CD14-positive monocyte (primary cell): ENCODE data around the gene ANO4. TPM values are rescaled to one million over a fixed set of nuclear protein-coding genes. Genes with fewer than 3 reads are reported as not detected.

Experiments used
- DNase-seq, 3 donors: peaks; one replicate each; pipeline ENCODE4 v3.0.0-alpha.2; 2011 to 2022
- H2AFZ ChIP-seq: 2 replicates; pipeline ENCODE4 v1.6.0; 2012; ENCODE audit warnings: mild to moderate bottlenecking, low read depth, low read length, inconsistent platforms; ENCODE audit not compliant: insufficient read depth, poor library complexity, severe bottlenecking
- H3K27ac ChIP-seq, 2 donors: 1 replicate in 1 of 2; 2 replicates in 1 of 2; pipeline ENCODE4 v1.5.1; 2012 to 2013; ENCODE audit warnings: low read length in 2 of 2, control low read depth in 1 of 2, inconsistent platforms in 1 of 2, low read depth in 1 of 2, mild to moderate bottlenecking in 1 of 2
- H3K27me3 ChIP-seq, 2 donors: one replicate each; pipeline versions ENCODE4 v1.6.0 to v1.6.1; 2011 to 2013; ENCODE audit warnings: low read length in 2 of 2; ENCODE audit not compliant: control insufficient read depth in 2 of 2, insufficient read depth in 2 of 2
- H3K36me3 ChIP-seq, 2 donors: replicated peaks in 1 of 2; 1 replicate in 1 of 2; 2 replicates in 1 of 2; pipeline versions ENCODE4 v1.5.1 to v1.6.1; 2012 to 2013; ENCODE audit warnings: low read length in 2 of 2, control low read depth in 1 of 2, inconsistent platforms in 1 of 2, mild to moderate bottlenecking in 1 of 2; ENCODE audit not compliant: insufficient read depth in 2 of 2, control insufficient read depth in 1 of 2
- H3K4me1 ChIP-seq, 2 donors: 1 replicate in 1 of 2; 2 replicates in 1 of 2; pipeline versions ENCODE4 v1.5.1 to v1.6.1; 2012 to 2013; ENCODE audit warnings: low read length in 2 of 2, control low read depth in 1 of 2, inconsistent platforms in 1 of 2, mild to moderate bottlenecking in 1 of 2, moderate library complexity in 1 of 2; ENCODE audit not compliant: insufficient read depth in 2 of 2, control insufficient read depth in 1 of 2
- H3K4me2 ChIP-seq: replicated peaks from 2 replicates; pipeline ENCODE3; 2012; ENCODE audit warnings: low read length, moderate library complexity, mild to moderate bottlenecking; ENCODE audit not compliant: poor library complexity, severe bottlenecking; ENCODE audit errors: extremely low read depth
- H3K4me3 ChIP-seq, 3 experiments: fragments of 200-600 bp in 1 of 3; sonication (generic) in 1 of 3; replicated peaks in 1 of 3; 1 replicate in 2 of 3; 2 replicates in 1 of 3; pipeline ENCODE4 v1.5.1; 2011 to 2013; ENCODE audit warnings: low read length in 3 of 3, mild to moderate bottlenecking in 3 of 3, control low read depth in 2 of 3, low read depth in 2 of 3, inconsistent platforms in 1 of 3, moderate library complexity in 1 of 3
- H3K79me2 ChIP-seq: 2 replicates; pipeline ENCODE4 v1.6.0; 2012; ENCODE audit warnings: mild to moderate bottlenecking, control low read depth, inconsistent platforms, low read length, moderate library complexity; ENCODE audit not compliant: insufficient read depth
- H3K9ac ChIP-seq: 2 replicates; pipeline ENCODE4 v1.6.0; 2017; ENCODE audit warnings: low read length, mild to moderate bottlenecking; ENCODE audit not compliant: insufficient read depth, poor library complexity, severe bottlenecking
- H3K9me3 ChIP-seq, 2 donors: replicated peaks in 1 of 2; 1 replicate in 1 of 2; 2 replicates in 1 of 2; pipeline versions ENCODE4 v1.5.1 to v1.6.1; 2012 to 2013; ENCODE audit warnings: low read length in 2 of 2, control low read depth in 1 of 2; ENCODE audit not compliant: control insufficient read depth in 1 of 2, insufficient read depth in 1 of 2
- H4K20me1 ChIP-seq: 2 replicates; pipeline ENCODE4 v1.6.0; 2012; ENCODE audit warnings: mild to moderate bottlenecking, low read length, control low read depth, moderate library complexity; ENCODE audit not compliant: insufficient read depth
- H3K27ac Mint-ChIP-seq, 7 donors: one replicate each; pipeline ENCODE4 v1.8.0; 2020; ENCODE audit warnings: mild to moderate bottlenecking in 7 of 7, mixed read lengths in 7 of 7, moderate library complexity in 6 of 7, inconsistent platforms in 2 of 7
- H3K27me3 Mint-ChIP-seq, 3 donors: one replicate each; pipeline ENCODE4 v1.8.0; 2021 to 2022; ENCODE audit warnings: low read depth in 3 of 3, mild to moderate bottlenecking in 3 of 3, mixed read lengths in 3 of 3, moderate library complexity in 3 of 3, inconsistent platforms in 1 of 3
- H3K36me3 Mint-ChIP-seq, 2 donors: one replicate each; pipeline ENCODE4 v1.8.0; 2020; ENCODE audit warnings: mixed read lengths in 2 of 2, inconsistent platforms in 1 of 2, mild to moderate bottlenecking in 1 of 2
- H3K4me1 Mint-ChIP-seq: one replicate; pipeline ENCODE4 v1.8.0; 2020; ENCODE audit warnings: mild to moderate bottlenecking, mixed read lengths
- H3K4me3 Mint-ChIP-seq, 2 donors: one replicate each; pipeline ENCODE4 v1.8.0; 2020; ENCODE audit warnings: mild to moderate bottlenecking in 2 of 2, mixed read lengths in 2 of 2, moderate library complexity in 1 of 2
- H3K9me3 Mint-ChIP-seq, 7 donors: one replicate each; pipeline ENCODE4 v1.8.0; 2020 to 2022; ENCODE audit warnings: mixed read lengths in 7 of 7, mild to moderate bottlenecking in 6 of 7, moderate library complexity in 6 of 7, inconsistent platforms in 2 of 7
- WGBS: methylation state at CpG from one replicate; pipeline ENCODE4 v1.1.5; 2013; ENCODE audit warnings: missing lambda C conversion rate; ENCODE audit not compliant: insufficient coverage; 5-methylcytosine and 5-hydroxymethylcytosine counted together
- intact Hi-C, 2 donors: fragments of 100-400 bp; cut with micrococcal nuclease; formaldehyde crosslinking; loops; one replicate each; pipeline versions ENCODE4 v1.15.0 to v1.15.1; 2023
- polyA plus RNA-seq, 3 donors: library from polyadenylated mRNA; depleted of rRNA in 1 of 3; unstranded in 2 of 3; stranded (reverse) in 1 of 3; fragments of 300-500 nt in 2 of 3; fragments of >200 nt in 1 of 3; fragmentation: Illumina TruSeq in 2 of 3; gene quantifications; 1 replicate in 2 of 3; 2 replicates in 1 of 3; pipeline ENCODE4 v1.2.3, GENCODE V29; 2012 to 2021
- TF ChIP-seq, protein P1 (sequence below): fragments of 200-600 bp; IDR thresholded peaks from one replicate; pipeline ENCODE4 v1.8.0; 2022; ENCODE audit warnings: antibody characterized with exemption, mild to moderate bottlenecking

The ANO4 gene
- polyA plus RNA-seq, 3 donors: not detected

DNA sequence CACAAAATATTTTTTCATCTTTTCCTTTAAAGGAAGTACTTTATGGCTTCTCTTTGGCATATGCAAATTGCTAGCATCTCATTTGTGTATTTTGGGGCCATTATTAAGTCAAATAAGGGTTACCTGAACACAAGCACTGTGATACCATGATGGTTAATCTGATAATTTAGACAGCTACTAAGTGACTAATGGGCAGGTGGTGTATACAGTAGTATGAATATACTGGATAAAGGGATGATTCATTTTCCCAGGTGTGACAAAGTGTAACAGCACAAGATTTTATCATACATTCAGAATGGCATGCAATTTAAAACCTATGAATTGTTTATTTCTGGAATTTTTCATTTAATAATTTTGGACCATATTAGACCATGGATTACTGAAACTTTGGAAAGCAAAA, 27.2 kb upstream of the ANO4 start:
- no peak overlapping the region for H3K27ac Mint-ChIP-seq
- TF ChIP-seq, protein P1, sequence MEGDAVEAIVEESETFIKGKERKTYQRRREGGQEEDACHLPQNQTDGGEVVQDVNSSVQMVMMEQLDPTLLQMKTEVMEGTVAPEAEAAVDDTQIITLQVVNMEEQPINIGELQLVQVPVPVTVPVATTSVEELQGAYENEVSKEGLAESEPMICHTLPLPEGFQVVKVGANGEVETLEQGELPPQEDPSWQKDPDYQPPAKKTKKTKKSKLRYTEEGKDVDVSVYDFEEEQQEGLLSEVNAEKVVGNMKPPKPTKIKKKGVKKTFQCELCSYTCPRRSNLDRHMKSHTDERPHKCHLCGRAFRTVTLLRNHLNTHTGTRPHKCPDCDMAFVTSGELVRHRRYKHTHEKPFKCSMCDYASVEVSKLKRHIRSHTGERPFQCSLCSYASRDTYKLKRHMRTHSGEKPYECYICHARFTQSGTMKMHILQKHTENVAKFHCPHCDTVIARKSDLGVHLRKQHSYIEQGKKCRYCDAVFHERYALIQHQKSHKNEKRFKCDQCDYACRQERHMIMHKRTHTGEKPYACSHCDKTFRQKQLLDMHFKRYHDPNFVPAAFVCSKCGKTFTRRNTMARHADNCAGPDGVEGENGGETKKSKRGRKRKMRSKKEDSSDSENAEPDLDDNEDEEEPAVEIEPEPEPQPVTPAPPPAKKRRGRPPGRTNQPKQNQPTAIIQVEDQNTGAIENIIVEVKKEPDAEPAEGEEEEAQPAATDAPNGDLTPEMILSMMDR: no peak
- no peaks in the 10 kb centered on the region for H3K36me3 Mint-ChIP-seq
- no peak overlapping the region for H3K27ac ChIP-seq
- no peaks in the 10 kb centered on the region for H3K36me3 ChIP-seq
- no peaks in the 10 kb centered on the region for H4K20me1 ChIP-seq
- no peak overlapping the region for H3K9ac ChIP-seq
- H3K9me3 ChIP-seq: peaks cover 0 to 5% of the 10 kb centered on the region in 2 donors
- intact Hi-C loops: no loop called here
- H3K4me1 ChIP-seq: no peaks in the 10 kb centered on the region
- H3K4me2 ChIP-seq: no peak overlapping the region
- peaks cover 1 to 2% (median 2%) of the 10 kb centered on the region in 3 donors for H3K27me3 Mint-ChIP-seq
- H3K79me2 ChIP-seq: no peaks in the 10 kb centered on the region
- no peak overlapping the region for H2AFZ ChIP-seq
- peaks cover 0 to 6% (median 1%) of the 10 kb centered on the region in 7 donors for H3K9me3 Mint-ChIP-seq
- no peak for DNase-seq
- H3K4me1 Mint-ChIP-seq: no peaks in the 10 kb centered on the region
- H3K27me3 ChIP-seq: no peaks in the 10 kb centered on the region
- no peak overlapping the region for H3K4me3 Mint-ChIP-seq
- H3K4me3 ChIP-seq: no peak overlapping the region

DNA sequence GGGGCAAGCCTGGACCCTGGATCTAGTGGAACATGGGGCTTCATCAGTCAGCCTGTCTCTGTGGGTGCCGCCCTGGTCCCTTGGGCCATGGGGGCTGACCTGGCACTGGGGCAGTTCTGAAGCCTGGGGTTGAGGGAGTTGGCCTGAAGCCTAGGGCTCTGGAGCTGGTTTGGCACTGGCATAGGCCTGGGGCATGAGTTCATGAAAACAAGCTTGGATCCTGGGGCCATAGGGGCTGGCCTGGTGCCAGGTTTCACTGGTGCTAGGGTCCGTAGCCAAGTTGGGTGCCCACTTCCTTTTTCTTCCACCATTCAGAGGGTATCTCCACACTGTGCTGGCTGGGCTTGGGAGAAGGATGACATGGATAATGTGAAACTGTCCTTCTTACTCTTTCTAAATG, 26.6 kb upstream of the ANO4 start:
- no peak overlapping the region for H3K4me2 ChIP-seq
- no peaks in the 10 kb centered on the region for H3K36me3 ChIP-seq
- H3K27ac ChIP-seq: no peak overlapping the region
- H3K4me1 ChIP-seq: no peaks in the 10 kb centered on the region
- peaks cover 1 to 2% (median 2%) of the 10 kb centered on the region in 3 donors for H3K27me3 Mint-ChIP-seq
- H3K4me3 Mint-ChIP-seq: no peak overlapping the region
- no peaks in the 10 kb centered on the region for H3K4me1 Mint-ChIP-seq
- H4K20me1 ChIP-seq: no peaks in the 10 kb centered on the region
- no peaks in the 10 kb centered on the region for H3K27me3 ChIP-seq
- H3K27ac Mint-ChIP-seq: no peak overlapping the region
- TF ChIP-seq, protein P1: no peak
- WGBS: 100% methylated on average over 1 of the region's 2 CpGs
- intact Hi-C loops: no loop called here
- no peak overlapping the region for H3K4me3 ChIP-seq
- peaks cover 0 to 5% of the 10 kb centered on the region in 2 donors for H3K9me3 ChIP-seq
- no peak overlapping the region for H2AFZ ChIP-seq
- DNase-seq: no peak
- no peak overlapping the region for H3K9ac ChIP-seq
- no peaks in the 10 kb centered on the region for H3K79me2 ChIP-seq
- H3K36me3 Mint-ChIP-seq: no peaks in the 10 kb centered on the region
- H3K9me3 Mint-ChIP-seq: peaks cover 0 to 6% (median 1%) of the 10 kb centered on the region in 7 donors
